HG02759 (cell line): ENCODE results near the gene TRMT2A.

Experiments
- ATAC-seq: cut with Tn5 transposase; IDR thresholded peaks from one replicate; pipeline ENCODE4 v1.9.1; 2021; ENCODE audit warnings: mild to moderate bottlenecking, moderate library complexity; ENCODE audit not compliant: unreplicated experiment

The TRMT2A gene

DNA sequence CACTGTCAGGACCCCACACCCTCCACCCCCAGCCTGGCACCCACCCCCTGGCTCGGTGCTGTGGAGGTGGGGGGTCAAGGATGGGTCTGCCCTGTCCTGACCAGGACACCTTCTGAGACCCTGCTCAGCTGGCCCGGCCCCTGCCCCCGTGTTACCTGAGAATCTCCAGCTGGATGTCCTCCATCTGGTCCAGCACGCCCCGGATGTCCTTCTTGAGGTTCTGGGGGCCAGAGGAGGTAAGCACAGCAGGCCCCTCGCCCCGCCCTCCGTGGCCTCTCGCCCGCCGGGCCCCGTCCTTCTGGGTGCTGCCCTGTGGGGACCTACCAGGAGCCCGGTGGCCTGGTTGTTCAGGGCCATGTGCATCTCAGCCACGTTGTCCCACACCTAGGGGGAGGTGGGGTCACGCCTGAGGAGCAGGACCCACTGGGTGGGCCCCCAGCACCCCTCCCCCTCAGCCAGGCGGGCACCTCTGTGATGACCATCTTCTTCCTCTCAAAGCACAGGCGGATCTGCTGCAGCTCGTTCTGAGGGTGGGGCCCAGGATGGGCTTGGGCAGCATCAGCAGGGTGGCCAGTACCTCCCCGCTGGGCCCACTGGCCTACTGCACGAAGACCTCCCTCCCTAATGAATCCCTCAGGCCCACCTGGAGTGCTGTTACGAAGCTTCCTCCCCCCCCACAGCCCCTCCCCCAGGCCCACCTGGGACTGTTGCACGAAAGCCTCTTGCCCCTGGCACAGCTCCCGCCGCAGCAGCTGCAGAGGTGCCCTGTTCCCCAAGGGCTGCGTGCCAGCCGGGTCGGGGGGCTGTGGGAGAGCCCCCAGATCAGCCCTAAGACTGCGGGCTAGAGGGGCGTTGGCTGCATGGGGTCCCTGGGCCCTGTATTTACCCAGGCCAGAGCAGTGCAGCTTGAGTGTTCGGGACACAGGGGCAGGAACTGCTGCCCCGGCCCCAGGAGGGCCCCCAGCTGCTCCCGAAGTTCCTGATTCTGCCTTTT is 32.5 kb upstream of the TRMT2A start:
- no peak for ATAC-seq

DNA sequence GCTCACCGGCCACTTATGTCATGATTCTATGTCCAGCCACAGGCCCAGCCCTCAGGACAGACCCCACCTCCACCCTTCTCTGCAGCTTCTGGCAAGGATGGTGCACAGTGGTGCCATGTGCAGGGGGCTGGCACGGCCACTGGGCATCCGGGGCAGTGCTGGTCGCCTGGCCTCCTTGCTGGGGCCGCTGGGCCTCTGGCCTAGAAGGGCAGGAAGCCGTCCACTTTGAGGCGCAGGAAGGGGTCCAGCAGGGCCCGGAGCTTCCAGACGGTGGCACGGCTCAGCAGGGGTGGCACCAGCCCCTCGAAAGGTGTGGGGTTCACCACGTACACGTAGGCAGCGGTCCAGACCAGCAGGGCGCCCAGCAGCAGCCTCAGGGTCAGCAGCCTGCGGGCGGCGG is 31.4 kb upstream of the TRMT2A start:
- ATAC-seq: no peak

DNA sequence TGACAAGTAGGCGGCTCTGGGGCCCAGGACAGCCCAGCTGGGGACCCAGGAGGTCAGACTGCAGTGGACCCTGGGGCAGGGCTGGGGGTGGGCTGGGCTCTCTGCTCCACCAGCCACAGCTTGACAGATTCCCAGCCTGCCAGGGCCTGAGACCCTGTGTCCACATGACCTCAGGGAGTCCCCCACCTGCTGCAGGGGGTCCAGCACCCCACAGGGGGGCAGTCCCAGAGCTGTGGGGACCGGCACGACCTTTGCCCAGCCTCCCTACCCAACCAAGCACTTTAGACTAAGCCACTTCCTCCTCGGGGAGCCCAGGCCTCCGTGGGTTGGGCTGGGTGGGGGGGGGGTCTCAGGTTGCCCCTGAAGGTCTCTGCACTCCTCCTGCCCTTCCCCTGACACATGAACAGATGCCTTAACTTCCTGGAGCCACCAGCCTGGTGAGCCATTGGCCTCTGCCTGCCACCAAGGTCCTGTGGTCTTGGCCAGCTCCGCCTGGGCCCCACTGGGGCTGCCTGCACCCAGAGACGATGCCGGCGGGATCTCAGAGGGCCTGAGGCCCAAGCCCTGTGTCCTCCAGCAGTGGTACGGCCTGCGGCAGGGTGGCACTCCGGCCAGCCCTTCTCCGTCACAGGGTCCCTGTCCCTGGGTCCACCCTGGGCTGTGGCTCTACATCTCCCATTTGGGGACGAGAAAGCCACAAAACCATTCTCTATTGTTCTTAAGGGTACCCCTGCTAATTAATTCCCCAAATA is 30.4 kb upstream of the TRMT2A start:
- ATAC-seq: no peak

DNA sequence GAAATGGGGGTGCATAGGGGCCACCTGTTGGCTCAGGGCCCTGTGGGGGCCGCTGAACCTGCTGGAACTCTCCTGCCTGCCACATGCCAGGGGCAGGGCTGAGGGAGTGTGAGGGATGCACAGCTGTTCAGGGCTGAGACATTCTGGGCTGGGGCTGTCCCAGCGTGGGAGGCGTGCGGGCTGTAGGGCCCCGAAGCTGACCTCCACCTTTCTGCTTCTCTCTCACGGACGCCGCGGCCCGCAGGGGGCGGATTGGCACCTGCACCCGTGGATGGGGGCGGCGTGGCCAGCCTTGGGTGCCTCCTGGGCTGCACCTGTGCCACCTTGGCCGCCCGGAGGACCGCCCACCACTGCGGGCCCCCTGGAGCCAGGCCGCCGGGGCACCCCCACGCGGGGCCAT is 29.8 kb upstream of the TRMT2A start:
- no peak for ATAC-seq

DNA sequence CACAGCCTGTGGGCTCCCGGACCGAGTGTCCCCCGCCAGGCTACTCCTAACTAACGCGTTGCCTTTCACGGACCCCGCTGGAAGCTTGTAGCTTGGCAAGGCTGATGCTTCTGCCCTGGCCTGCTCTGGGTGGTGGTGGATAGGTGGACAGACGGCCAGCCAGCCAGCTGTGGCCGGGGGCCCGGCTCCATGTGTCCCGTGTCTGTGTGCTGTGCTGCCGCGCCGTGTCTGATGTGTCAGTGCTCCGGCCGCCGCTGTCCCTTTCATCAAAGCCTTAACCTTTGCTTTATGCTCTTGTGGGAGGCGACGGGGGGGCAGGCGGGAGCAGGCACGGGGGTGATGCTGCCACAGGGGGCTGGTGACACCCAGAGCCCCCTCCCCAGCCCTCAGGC is 28.8 kb upstream of the TRMT2A start:
- ATAC-seq: no peak

DNA sequence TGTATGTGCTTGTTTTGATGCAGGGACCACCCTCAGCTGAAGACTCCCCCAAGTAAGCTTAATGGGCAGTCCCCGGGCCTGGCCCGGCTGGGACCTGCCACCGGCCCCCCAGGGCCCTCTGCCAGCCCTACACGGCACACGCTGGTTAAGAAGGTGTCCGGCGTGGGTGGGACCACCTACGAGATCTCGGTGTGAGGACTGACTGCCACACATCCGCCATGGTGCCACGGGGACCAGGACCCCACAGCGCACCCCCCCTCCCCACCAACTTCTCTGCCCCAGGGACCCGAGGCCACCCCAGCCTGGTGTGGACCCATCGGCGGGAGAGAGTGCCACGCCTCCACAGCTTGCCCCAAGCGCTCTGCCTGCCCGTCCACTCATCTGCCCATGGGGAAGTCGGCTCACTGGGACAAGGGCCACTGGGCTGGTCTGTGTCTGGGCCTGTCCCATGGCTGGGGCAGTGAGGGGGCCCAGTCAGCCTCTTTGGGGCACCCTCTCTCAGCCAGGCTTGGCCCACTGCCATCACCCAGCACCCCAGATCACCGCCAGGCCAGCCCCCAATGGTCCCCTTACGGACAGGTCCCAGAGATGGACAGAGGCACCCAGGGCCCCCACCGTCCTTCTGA is 28.3 kb upstream of the TRMT2A start:
- ATAC-seq: no peak

DNA sequence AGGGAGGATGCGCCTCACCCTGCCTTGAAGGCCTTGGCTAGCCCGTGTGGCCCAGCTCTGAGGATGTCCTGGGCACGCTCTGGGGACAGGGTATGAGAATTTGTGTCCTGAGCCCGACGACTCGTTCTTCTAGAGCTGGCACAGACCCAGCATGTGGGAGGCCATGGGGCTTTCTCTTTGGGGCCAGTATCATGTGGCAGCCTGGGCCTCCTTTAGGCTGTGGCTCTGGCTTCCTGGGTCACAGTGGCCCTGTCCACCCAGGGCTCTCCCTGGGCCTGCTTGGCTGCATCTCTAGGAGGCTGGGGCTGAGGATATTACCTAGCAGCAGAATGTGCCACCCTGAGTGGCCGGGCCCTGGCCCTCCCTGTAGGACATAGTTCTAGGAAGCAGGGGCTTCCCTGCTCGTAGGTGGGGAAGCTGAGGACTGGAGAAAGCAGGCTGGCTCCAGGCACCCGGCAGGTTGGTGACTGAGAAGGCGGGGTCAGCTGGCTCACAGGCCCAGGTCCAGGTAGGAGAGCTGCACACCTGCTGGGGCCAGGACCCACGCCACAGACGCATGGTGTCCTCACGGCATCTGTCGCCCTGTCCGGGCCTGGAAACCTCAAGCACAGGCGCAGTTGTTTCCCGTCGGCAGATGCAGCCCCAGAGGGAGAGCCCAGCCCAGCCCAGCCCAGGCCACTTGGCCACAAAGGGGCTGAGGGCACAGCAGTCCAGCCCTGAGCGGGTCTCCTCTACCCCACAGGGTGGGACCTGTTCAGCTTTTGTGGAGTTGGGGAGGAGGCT is 27.0 kb upstream of the TRMT2A start:
- no peak for ATAC-seq

DNA sequence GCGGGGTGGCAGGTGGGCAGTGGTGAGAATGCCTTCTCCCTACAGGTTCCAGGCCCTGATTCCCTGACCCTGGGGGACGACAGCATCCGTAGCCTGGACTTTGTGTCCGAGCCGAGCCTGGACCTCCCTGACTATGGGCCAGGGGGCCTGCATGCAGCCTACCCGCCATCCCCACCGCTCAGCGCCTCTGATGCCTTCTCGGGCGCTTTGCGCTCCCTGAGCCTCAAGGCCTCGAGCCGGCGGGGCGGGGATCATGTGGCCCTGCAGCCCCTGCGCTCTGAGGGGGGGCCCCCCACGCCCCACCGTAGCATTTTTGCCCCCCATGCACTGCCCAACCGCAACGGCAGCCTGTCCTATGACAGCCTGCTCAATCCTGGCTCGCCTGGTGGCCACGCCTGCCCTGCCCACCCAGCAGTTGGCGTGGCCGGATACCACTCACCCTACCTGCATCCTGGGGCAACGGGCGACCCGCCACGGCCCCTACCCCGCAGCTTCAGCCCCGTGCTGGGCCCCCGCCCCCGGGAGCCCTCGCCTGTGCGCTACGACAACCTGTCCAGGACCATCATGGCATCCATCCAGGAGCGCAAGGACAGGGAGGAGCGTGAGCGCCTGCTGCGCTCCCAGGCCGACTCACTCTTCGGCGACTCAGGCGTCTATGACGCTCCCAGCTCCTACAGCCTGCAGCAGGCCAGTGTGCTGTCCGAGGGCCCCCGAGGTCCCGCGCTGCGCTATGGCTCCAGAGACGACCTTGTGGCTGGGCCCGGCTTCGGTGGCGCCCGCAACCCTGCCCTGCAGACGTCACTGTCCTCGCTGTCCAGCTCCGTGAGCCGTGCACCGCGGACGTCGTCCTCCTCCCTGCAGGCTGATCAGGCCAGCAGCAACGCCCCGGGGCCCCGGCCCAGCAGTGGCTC is 25.9 kb upstream of the TRMT2A start:
- no peak for ATAC-seq

DNA sequence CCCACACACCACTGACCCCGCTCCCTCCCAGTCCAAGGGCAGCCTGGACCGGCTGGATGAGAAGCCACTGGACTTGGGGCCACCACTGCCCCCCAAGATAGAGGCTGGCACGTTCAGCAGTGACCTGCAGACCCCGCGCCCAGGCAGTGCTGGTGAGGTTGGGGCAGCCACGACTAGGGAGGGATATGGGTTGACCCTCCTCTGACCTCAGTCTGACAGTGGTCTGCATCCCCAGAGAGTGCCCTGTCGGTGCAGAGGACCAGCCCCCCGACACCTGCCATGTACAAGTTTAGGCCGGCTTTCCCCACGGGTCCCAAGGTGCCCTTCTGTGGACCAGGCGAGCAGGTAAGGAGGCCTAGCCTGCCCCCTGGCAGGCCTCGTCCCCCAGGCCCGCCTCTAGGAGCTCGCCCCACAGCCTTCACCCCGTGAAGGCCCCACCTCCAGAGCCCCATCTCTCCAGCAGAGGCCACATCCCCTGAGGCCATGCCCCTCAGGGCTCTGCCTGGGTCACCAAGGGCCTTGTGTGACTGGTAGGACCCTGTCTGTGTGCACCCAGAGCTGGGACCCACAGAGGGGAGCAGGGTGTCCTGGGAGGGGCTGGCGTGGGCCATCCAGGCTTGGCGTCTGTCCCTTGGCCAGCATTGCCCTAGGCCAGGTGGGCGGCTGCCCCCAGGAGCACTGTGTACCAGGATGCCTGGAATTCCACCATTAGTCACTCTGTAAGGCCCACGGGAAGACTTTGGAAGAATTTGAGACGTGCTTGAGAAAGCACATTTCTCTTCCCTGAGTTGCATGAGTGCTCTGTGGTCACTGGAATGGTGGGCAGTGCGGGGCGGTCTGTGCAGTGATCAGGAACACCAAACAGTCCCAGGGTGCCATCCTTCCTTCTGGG is 24.4 kb upstream of the TRMT2A start:
- ATAC-seq: no peak

DNA sequence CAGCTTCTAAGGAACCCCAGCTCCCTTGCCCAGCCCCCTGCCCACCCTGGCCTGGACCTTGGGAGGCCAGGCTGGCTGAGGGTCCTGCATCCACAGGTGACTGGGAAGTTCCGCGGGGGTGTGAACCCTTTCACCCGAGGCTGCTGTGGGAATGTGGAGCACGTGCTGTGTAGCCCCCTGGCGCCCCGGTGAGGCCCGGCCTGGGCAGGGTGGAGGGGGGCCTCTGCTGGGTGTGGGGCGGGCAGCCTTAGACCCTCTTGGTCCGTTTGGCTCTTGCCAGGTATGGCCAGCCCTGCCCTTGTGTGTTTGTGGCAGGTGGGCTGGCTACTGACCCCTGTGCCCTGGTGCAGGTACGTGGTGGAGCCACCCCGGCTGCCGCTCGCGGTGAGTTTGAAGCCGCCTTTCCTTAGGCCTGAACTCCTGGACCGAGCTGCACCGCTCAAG is 23.5 kb upstream of the TRMT2A start:
- no peak for ATAC-seq

DNA sequence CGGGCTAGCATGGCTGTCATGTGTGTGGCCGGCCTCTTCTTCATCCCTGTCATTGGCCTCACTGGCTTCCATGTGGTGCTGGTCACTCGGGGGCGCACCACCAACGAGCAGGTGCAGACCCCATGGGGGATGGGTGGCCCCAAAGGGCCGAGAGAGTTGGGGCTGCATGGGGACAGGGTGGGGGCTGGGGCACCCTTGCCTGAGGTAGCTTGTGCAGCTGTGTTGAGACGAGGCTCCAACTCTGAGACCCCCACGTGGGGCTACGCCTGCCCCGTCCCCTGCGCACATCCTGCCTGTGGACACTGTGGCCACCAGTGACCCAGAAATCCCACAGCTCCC is 23.1 kb upstream of the TRMT2A start:
- ATAC-seq: no peak

DNA sequence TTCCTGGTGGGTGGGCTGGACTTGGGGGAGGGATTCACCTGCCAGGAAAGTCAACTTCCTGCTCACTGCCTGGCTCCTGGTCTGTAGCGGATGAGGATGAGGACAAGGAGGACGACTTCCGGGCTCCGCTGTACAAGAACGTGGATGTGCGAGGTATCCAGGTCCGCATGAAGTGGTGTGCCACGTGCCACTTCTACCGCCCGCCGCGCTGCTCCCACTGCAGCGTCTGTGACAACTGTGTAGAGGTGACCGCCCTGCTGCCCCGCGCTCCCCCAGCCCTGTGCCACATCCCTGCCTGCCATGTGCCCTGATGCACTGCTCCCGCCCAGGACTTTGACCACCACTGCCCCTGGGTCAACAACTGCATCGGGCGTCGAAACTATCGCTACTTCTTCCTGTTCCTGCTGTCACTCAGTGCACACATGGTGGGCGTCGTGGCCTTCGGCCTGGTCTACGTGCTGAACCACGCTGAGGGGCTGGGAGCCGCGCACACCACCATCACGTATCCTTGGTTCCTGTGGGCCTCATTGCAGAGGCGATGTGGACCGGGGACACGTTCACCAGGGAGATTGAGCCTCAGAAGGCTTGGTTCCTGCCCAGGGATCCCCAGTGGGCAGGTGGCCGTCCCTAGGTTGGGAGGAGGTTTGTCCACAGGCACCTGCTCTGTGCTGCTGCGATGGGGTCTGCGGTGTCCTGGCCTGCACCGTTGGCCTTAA is 22.5 kb upstream of the TRMT2A start:
- ATAC-seq: no peak

DNA sequence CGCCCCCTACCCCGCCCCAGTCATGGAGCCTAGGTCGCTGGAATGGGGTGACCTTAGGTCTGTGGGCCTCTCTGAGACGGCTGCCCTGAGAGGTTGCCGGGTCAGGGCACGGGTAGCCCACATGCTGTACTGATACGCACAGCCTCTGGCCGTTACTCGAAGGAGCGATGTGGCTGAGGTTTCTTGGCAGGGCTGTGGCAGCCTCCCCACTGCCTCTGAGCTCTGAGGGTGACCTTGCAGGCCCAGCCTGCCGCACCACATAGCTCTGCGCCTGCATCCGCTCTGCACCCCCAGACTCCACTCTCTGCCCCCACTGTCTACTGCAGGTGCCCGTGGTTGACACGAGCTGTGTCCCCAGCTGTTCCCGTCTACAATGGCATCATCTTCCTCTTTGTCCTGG is 21.8 kb upstream of the TRMT2A start:
- no peak for ATAC-seq

DNA sequence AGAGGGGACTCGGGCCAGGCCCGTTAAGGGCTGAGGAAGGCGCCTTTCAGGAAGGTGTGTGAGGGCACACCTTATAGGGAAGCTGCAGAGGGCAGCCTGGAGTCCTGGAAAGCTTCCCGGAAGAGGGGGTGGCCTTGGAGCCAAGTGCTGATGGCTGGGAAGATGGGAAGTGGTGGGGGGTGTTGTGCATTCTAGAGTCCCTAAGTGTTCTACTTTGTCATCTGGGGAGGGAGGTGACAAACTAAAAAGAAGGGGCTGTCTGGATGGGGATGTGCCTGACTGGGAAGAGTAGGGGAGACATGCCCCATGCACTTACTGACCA is 21.4 kb upstream of the TRMT2A start:
- no peak for ATAC-seq

DNA sequence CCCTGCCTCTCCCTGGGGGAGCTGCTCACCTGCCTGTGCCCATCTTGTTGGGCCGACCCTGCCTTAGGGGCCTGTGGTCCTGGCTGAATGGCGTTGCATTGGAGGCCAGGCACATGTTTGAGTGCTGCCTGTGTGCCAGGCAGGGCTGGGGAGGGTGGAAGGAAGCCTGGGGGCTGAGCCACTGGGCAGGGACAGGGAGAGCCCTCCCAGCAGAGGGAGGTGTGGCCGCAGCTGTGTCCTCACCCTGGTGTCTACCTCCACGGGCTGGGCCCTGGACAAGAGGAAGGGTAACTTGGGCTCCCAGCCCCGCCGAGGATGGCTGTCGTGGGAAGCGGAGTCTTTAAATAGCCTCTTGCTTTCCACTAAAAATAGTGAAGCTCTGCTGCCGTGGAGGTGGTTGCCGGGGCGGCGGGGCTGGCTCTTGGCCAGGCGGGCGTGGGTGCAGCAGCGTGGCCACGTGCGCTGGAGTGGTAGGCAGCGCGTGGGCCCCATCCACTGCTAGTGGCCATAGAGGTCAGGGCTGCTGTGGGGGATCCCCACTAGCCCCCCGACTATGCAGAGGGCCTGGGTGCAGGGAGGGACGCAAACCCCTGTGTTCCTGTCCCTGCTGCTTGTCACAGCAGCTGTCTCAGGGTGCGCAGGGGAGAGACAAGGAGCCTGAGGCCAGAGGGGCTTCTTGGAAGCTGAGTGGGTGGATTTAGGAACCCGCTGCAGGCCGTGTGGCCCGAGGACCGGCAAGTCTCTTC is 20.8 kb upstream of the TRMT2A start:
- no peak for ATAC-seq

DNA sequence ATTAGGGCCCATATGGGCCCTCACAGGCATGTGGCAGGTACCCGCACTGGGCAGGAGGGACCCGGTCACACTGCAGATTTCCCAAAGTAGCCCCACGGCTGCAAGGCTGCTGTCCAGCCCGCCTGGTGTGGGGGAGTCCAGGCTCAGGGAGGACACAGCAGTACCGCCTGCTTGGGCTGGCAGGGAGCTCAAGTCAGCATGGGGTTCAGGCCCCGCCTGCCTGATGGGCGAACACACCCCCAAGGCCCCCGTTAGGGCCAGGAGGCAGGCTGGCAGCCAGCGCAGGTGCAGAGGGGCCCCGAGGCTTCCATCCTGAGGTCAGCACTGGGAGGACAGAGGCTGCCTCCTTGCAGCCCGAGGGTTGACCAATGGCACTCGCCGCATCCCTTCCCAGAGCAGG is 20.1 kb upstream of the TRMT2A start:
- no peak for ATAC-seq

DNA sequence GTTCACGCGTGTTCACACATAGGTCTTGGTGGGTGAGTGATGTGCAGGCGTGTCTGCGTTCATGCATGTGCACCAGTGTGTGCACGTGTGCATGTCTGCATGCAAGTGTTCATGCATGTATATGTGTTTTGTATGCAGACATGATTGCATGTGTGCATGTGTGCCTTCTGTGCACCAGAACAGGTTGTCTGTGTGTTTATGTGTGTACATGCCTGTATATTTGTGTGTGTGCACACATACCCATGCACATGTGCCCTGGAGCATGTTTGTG is 19.5 kb upstream of the TRMT2A start:
- no peak for ATAC-seq
